ENCODE data around the gene LITAF. TPM values are rescaled to one million over a fixed set of nuclear protein-coding genes. Genes with fewer than 3 reads are reported as not detected.
"Not testable (repeated sequence)": the region's sequence is repeated elsewhere in the genome, so short reads cannot be mapped to it uniquely, and the experiment has no call there.

Gene LITAF
- total RNA-seq, 2 donors from 2014 or later = 36.6 to 62.9 TPM

DNA sequence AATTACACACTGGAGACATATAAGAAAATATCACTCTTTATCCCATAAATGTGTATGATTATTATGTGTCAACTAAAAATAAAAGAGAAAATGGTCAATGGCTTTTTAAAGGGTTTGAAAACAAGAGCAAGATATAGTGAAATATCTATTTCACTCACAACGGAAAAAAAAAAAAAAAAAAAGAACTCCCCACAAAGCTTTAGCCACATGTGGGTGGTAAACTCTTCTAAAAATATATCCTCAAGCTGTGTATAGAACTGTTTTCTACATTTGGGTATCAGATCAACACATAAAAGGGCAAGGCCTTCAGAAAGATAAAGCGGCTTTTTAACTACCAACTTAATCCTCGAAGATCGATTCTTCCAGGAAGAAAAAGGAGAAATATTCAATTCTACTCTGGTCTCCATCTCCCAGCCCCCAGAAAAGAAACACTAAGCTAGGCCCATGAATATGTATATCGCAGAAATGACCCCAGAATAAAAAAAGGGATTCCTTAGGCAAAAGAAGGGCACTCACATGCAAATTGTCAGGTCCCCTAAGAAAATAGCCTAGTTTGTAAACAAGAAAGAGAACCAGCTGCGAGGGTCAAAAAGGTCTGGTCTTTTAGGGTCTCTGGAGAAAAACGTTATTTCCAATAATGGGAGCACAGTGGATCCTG lies 4.4 kb downstream of the LITAF start:
- Mint-ChIP-seq H3K4me1 (peaks cover 24% of the 10 kb centered on the region), H3K27ac (no peak overlapping the region), H3K27me3 (ENCODE audit: insufficient read depth) (peaks cover 14% of the 10 kb centered on the region), H3K36me3 (ENCODE audit: low read depth) (no peaks in the 10 kb centered on the region), H3K4me3 (no peak overlapping the region), H3K9me3 (no peaks in the 10 kb centered on the region)
- Histone ChIP-seq H3K9me3 (ENCODE audit: control insufficient read depth, low read length) (no peaks in the 10 kb centered on the region), H3K4me3 (ENCODE audit: low read length) (no peak overlapping the region), H3K36me3 (ENCODE audit: control insufficient read depth, insufficient read depth, low read length) (no peaks in the 10 kb centered on the region), H3K4me1 (ENCODE audit: control insufficient read depth, insufficient read depth, low read length) (peaks cover 3% of the 10 kb centered on the region), H3K27me3 (ENCODE audit: control insufficient read depth, insufficient read depth, low read length, poor library complexity, severe bottlenecking) (no peaks in the 10 kb centered on the region), H3K27ac (ENCODE audit: low read depth, low read length) (no peak overlapping the region), H3K9ac (ENCODE audit: extremely low read depth, low read length, poor library complexity, severe bottlenecking) (no peak overlapping the region)
- no peak for DNase-seq
- TF ChIP-seq, protein P1, sequence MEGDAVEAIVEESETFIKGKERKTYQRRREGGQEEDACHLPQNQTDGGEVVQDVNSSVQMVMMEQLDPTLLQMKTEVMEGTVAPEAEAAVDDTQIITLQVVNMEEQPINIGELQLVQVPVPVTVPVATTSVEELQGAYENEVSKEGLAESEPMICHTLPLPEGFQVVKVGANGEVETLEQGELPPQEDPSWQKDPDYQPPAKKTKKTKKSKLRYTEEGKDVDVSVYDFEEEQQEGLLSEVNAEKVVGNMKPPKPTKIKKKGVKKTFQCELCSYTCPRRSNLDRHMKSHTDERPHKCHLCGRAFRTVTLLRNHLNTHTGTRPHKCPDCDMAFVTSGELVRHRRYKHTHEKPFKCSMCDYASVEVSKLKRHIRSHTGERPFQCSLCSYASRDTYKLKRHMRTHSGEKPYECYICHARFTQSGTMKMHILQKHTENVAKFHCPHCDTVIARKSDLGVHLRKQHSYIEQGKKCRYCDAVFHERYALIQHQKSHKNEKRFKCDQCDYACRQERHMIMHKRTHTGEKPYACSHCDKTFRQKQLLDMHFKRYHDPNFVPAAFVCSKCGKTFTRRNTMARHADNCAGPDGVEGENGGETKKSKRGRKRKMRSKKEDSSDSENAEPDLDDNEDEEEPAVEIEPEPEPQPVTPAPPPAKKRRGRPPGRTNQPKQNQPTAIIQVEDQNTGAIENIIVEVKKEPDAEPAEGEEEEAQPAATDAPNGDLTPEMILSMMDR (conservative IDR thresholded peaks at IDR 0.05) = no peak
- 36 to 54% methylated on average over 4 to 6 of the region's 7 CpGs for WGBS, 2 experiments (ENCODE audit: insufficient coverage in 1 of 2, insufficient read length in 1 of 2)

DNA sequence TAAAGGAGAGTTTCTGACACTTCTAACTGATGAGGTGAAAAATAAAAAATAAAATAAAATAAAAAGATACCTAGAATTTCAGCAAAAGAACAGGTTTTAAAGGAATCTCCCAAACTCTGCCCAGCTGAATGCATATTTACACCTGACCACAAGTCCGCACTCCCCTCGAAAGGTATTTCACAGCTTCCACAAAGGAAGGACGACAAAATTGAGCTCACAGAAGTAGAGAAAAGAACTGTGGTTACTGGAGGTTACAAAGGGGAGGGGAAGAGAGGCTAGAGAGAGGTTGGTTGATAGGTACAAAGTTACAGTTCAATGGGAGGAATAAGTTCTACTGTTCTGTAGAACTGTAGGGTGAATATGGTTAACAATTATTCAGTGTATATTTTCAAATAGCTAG lies 5.0 kb downstream of the LITAF start:
- 20 to 50% methylated on average over 1 to 3 of the region's 3 CpGs for WGBS, 2 experiments (ENCODE audit: insufficient coverage in 1 of 2, insufficient read length in 1 of 2)
- no peak overlapping the region for H3K4me3 ChIP-seq (ENCODE audit: low read length)
- no peak for DNase-seq
- Mint-ChIP-seq H3K36me3 (ENCODE audit: low read depth) (no peaks in the 10 kb centered on the region), H3K27ac (no peak overlapping the region), H3K4me3 (no peak overlapping the region), H3K9me3 (no peaks in the 10 kb centered on the region), H3K27me3 (ENCODE audit: insufficient read depth) (peaks cover 14% of the 10 kb centered on the region), H3K4me1 (peaks cover 24% of the 10 kb centered on the region)
- no peak overlapping the region for H3K27ac ChIP-seq (ENCODE audit: low read depth, low read length)
- H3K4me1 ChIP-seq (ENCODE audit: control insufficient read depth, insufficient read depth, low read length) = peaks cover 3% of the 10 kb centered on the region
- H3K9me3 ChIP-seq (ENCODE audit: control insufficient read depth, low read length) = no peaks in the 10 kb centered on the region
- no peaks in the 10 kb centered on the region for H3K36me3 ChIP-seq (ENCODE audit: control insufficient read depth, insufficient read depth, low read length)
- TF ChIP-seq, protein P1 (conservative IDR thresholded peaks at IDR 0.05) = no peak
- H3K9ac ChIP-seq (ENCODE audit: extremely low read depth, low read length, poor library complexity, severe bottlenecking) = no peak overlapping the region
- H3K27me3 ChIP-seq (ENCODE audit: control insufficient read depth, insufficient read depth, low read length, poor library complexity, severe bottlenecking) = no peaks in the 10 kb centered on the region

DNA sequence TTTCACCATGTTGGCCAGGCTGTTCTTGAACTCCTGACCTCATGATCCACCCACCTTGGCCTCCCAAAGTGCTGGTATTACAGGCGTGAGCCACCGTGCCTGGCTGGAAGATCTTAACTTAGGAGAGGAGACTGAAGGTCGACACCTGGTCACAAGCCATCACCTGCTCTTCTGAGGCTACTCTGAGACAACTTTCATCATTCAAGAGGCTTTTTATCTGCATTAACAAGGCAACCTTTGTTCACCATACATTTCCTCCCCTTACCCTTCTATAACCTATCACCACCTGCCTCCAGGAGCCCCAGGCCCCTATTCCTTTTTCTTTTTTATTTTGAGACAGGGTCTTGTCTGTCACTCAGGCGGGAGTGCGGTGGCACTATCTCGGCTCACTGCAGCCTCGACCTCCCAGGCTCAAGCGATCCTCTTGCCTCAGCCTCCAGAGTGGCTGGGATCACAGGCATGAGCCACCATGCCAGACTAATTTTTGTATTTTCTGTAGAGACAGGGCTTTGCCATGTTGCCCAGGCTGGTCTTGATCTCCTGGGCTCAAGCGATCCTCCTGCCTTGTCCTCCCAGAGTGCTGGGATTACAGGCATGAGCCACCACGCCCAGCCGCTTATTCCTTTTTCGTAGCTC lies 6.2 kb downstream of the LITAF start:
- H3K27ac Mint-ChIP-seq = no peak overlapping the region
- WGBS, 2 experiments (ENCODE audit: insufficient coverage in 1 of 2, insufficient read length in 1 of 2) = 89 to 91% methylated on average over 12 of the region's 12 CpGs
- Histone ChIP-seq H3K9me3 (ENCODE audit: control insufficient read depth, low read length) (no peaks in the 10 kb centered on the region), H3K27me3 (ENCODE audit: control insufficient read depth, insufficient read depth, low read length, poor library complexity, severe bottlenecking) (no peaks in the 10 kb centered on the region), H3K36me3 (ENCODE audit: control insufficient read depth, insufficient read depth, low read length) (no peaks in the 10 kb centered on the region), H3K4me3 (ENCODE audit: low read length) (no peak overlapping the region), H3K9ac (ENCODE audit: extremely low read depth, low read length, poor library complexity, severe bottlenecking) (no peak overlapping the region), H3K4me1 (ENCODE audit: control insufficient read depth, insufficient read depth, low read length) (peaks cover 3% of the 10 kb centered on the region), H3K27ac (ENCODE audit: low read depth, low read length) (no peak overlapping the region)
- H3K36me3 Mint-ChIP-seq (ENCODE audit: low read depth) = peaks cover under 1% of the 10 kb centered on the region
- H3K4me3 Mint-ChIP-seq = no peak overlapping the region
- H3K27me3 Mint-ChIP-seq (ENCODE audit: insufficient read depth) = peaks cover 11% of the 10 kb centered on the region
- TF ChIP-seq, protein P1 (conservative IDR thresholded peaks at IDR 0.05) = no peak
- no peak for DNase-seq
- H3K4me1 Mint-ChIP-seq = peaks cover 21% of the 10 kb centered on the region
- H3K9me3 Mint-ChIP-seq = peaks cover under 1% of the 10 kb centered on the region

DNA sequence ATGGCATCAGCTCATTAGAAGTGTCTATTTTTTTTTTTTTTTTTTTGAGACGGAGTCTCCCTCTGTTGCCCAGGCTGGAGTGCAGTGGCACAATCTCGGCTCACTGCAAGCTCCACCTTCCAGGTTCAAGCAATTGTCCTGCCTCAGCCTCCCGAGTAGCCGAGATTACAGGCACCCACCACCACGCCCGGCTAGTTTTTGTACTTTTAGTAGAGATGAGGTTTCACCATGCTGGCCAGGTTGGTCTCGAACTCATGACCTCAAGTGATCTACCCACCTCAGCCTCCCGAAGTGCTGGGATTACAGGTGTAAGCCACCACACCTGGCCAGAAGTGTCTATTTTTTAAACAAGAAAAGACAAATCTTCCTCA lies 9.4 kb downstream of the LITAF start:
- not testable (repeated sequence) for H3K4me3 Mint-ChIP-seq; H3K27ac Mint-ChIP-seq; H3K4me1 Mint-ChIP-seq; DNase-seq; H3K27me3 ChIP-seq (ENCODE audit: control insufficient read depth, insufficient read depth, low read length, poor library complexity, severe bottlenecking); H3K27ac ChIP-seq (ENCODE audit: low read depth, low read length); H3K4me1 ChIP-seq (ENCODE audit: control insufficient read depth, insufficient read depth, low read length); H3K36me3 Mint-ChIP-seq (ENCODE audit: low read depth); H3K27me3 Mint-ChIP-seq (ENCODE audit: insufficient read depth); H3K9me3 ChIP-seq (ENCODE audit: control insufficient read depth, low read length); H3K9me3 Mint-ChIP-seq; H3K9ac ChIP-seq (ENCODE audit: extremely low read depth, low read length, poor library complexity, severe bottlenecking); H3K4me3 ChIP-seq (ENCODE audit: low read length); H3K36me3 ChIP-seq (ENCODE audit: control insufficient read depth, insufficient read depth, low read length)
- WGBS, 2 experiments (ENCODE audit: insufficient coverage in 1 of 2, insufficient read length in 1 of 2) = 85 to 96% methylated on average over 2 to 8 of the region's 8 CpGs
